Heart right ventricle (tissue), 16 donors: Measurements from ENCODE around the gene METTL21A. TPM values are rescaled to one million over a fixed set of nuclear protein-coding genes. Genes with fewer than 3 reads are reported as not detected.

Experiments used
- ATAC-seq, 8 donors: fragments of 200-7000 bp; cut with Tn5 transposase; one replicate each; pipeline ENCODE4 v1.9.1; 2020; ENCODE audit warnings: mild to moderate bottlenecking in 8 of 8, moderate library complexity in 8 of 8, moderate number of reproducible peaks in 1 of 8
- DNase-seq, 2 donors: peaks; one replicate each; pipeline ENCODE4 v3.0.0-alpha.2; 2020
- H3K27ac ChIP-seq, 10 donors: fragments of 200-600 bp; sonication (generic) in 2 of 10; one replicate each; pipeline versions ENCODE4 v1.5.0 to v1.8.0; 2020 to 2022; ENCODE audit warnings: mild to moderate bottlenecking in 3 of 10
- H3K27me3 ChIP-seq, 7 donors: fragments of 200-600 bp; one replicate each; pipeline ENCODE4 v1.8.0; 2021 to 2022; ENCODE audit warnings: mild to moderate bottlenecking in 2 of 7
- H3K36me3 ChIP-seq, 9 donors: fragments of 200-600 bp; sonication (generic) in 1 of 9; one replicate each; pipeline versions ENCODE4 v1.5.0 to v1.8.0; 2020 to 2022; ENCODE audit warnings: mild to moderate bottlenecking in 2 of 9
- H3K4me1 ChIP-seq, 9 donors: fragments of 200-600 bp; sonication (generic) in 1 of 9; one replicate each; pipeline versions ENCODE4 v1.5.0 to v1.8.0; 2020 to 2022; ENCODE audit warnings: mild to moderate bottlenecking in 4 of 9
- H3K4me3 ChIP-seq, 10 donors: fragments of 200-600 bp; sonication (generic) in 2 of 10; one replicate each; pipeline versions ENCODE4 v1.5.0 to v1.8.0; 2020 to 2022; ENCODE audit warnings: mild to moderate bottlenecking in 7 of 10, moderate library complexity in 2 of 10
- H3K9me3 ChIP-seq, 11 donors: fragments of 200-600 bp in 10 of 11; sonication (generic) in 2 of 11; one replicate each; pipeline versions ENCODE4 v1.5.0 to v1.8.0; 2013 to 2022; ENCODE audit warnings: mild to moderate bottlenecking in 2 of 11, control low read depth in 1 of 11, moderate library complexity in 1 of 11
- CTCF ChIP-seq, 9 donors: fragments of 200-600 bp; sonication (generic) in 2 of 9; IDR thresholded peaks; one replicate each; pipeline versions ENCODE4 v1.5.0 to v1.8.0; 2021 to 2022; ENCODE audit warnings: antibody characterized with exemption in 9 of 9, mild to moderate bottlenecking in 5 of 9, moderate library complexity in 1 of 9
- WGBS, 2 donors: extraction: QIAGEN DNeasy Blood & Tissue Kit; methylation state at CpG; one replicate each; pipeline ENCODE4 v1.1.7; 2013; ENCODE audit warnings: inconsistent platforms in 1 of 2; 5-methylcytosine and 5-hydroxymethylcytosine counted together
- intact Hi-C, 10 donors: fragments of 100-400 bp; cut with DNase I; formaldehyde crosslinking; loops; one replicate each; pipeline versions ENCODE4 v1.11.1 to v1.14.2; 2022
- long read RNA-seq, 3 donors: library from polyadenylated mRNA; unstranded; transcript quantifications; one replicate each; pipeline ENCODE4 v2.0.0, GENCODE V29; 2020 to 2021
- polyA plus RNA-seq, 2 donors: library from polyadenylated mRNA; stranded (reverse); fragments of 200-250 nt; gene quantifications; one replicate each; pipeline ENCODE4 v1.2.3, GENCODE V29; 2013
- total RNA-seq, 10 donors: library from RNA; stranded (reverse); fragmentation: NEBNext Ultra II Directional in 3 of 10; extraction: Animal tissue kit (Norgen Biotek cat#: 25700) in 3 of 10; gene quantifications; one replicate each; pipeline versions ENCODE4 v1.2.1 to v1.2.4, GENCODE V29; 2021 to 2023
- donor health status: Arrhythmogenic right ventricular cardiomyopathy.
- donor health status: ischemic (EF 13 %, LVEDD 7.1; RV severe dilation, severe dysfunction).
- donor health status: healthy with polysubstance abuse.
- donor health status: DM: no; HTN: yes; CAD: no.
- donor health status: DM: no; HTN: no; CAD: no.
- donor health status: ischemic (EF 25% LVEDD 6.9; RV normal size, moderate dysfunction).
- donor health status: ischemic (EF 25% LVEDD 5.7; RV mildly dilated, moderate dysfunction).
- donor health status: healthy.
- donor health status: DM: yes; HTN: yes; CAD: no.
- donor health status: Ischemic cardiomyopathy.
- donor health status: ischemic (EF 35%, LVEDD 5.7; RV mildly dilated, moderate dysfunction).
- donor health status: nonischemic (EF 11% LVEDD 7.7; RV severe dilation, severe dysfunction).
- donor health status: DM: yes; HTN: yes; CAD: no.
- donor health status: PGD.
- donor health status: ischemic (EF 29% LVEDD 5.4; RV normal size, mild dysfunction).
- donor health status: nonischemic (EF 23%, LVEDD 6.1; RV moderate dilation, normal function).

Gene METTL21A
- 10 to 100 TPM in 9 of 10 donors, 1 to 10 TPM in 1; 10.0 to 22.5 (median 12.9) TPM for total RNA-seq
- polyA plus RNA-seq, result 10 to 100 TPM; 14.0 to 21.5 TPM
- long read RNA-seq, donor 1, full-length matches to known transcripts, result 19 of 32 reads
- long read RNA-seq, donor 1, partial matches to known transcripts, result 7 of 32 reads
- long read RNA-seq, donor 1, other reads (novel, unspliced or antisense), result 6 of 32 reads
- long read RNA-seq, donor 2, full-length matches to known transcripts, result 15 of 23 reads
- long read RNA-seq, donor 2, partial matches to known transcripts, result 3 of 23 reads
- long read RNA-seq, donor 2, other reads (novel, unspliced or antisense), result 5 of 23 reads
- long read RNA-seq, donor 3, full-length matches to known transcripts, result 33 of 45 reads
- long read RNA-seq, donor 3, partial matches to known transcripts, result 5 of 45 reads
- long read RNA-seq, donor 3, other reads (novel, unspliced or antisense), result 7 of 45 reads

- peak; percentile 87 to 91 for DNase-seq
- Histone ChIP-seq H3K27ac (peak within 1 kb of the TSS; percentile 61 to 99 (median 94)), H3K4me3 (peak within 1 kb of the TSS; percentile 52 to 99 (median 90)), H3K27me3 (no peaks in the 10 kb centered on the region), H3K4me1 (peaks cover 0 to 43% (median 25%) of the 10 kb centered on the region in 9 donors), H3K36me3 (peaks cover 0 to 23% (median 8%) of the 10 kb centered on the region in 9 donors), H3K9me3 (no peaks in the 10 kb centered on the region)
- WGBS, 2 donors, result 0 to 1% methylated on average over 90 to 92 of the region's 92 CpGs
- intact Hi-C loops, result loop anchor here in 9 of 10 donors (1.0 to 10.0 kb wide), 10 partner anchors 52 to 640 kb away; partner anchors contain the start of genes CCNYL1 (in 6 of the 9), CREB1 (in 1 of the 9) and PIKFYVE (in 1 of the 9)
- peak; percentile 89 to 96 (median 93) for ATAC-seq
- peak; percentile 23 to 55 (median 44) for TF ChIP-seq CTCF (IDR thresholded peaks at IDR 0.05)
These were observed at the start of gene METTL21A for GRCh38 chr2:207625014-207625907. Gene METTL21A, minus strand, starts transcription at chr2:207625394. Its CDS starts 1,019 bp downstream, at chr2:207624375.

- Histone ChIP-seq H3K4me3 (no peak overlapping the region), H3K36me3 (no peaks in the 10 kb centered on the region), H3K9me3 (no peaks in the 10 kb centered on the region), H3K4me1 (peaks cover 0 to 18% (median 11%) of the 10 kb centered on the region in 9 donors), H3K27me3 (peaks cover 0 to 8% (median 0%) of the 10 kb centered on the region in 7 donors), H3K27ac (no peak overlapping the region)
- WGBS, 2 donors, result 72 to 80% methylated on average over 2 of the region's 2 CpGs
- no peak for DNase-seq
- TF ChIP-seq CTCF (IDR thresholded peaks at IDR 0.05), result no peak
- intact Hi-C loops, result no loop called here
- ATAC-seq, result no peak
These were observed 49.6 kb upstream of the METTL21A start for GRCh38 chr2:207674826-207675225.

GRCh38 chr2:207674266-207674774 lies 49.1 kb upstream of the METTL21A start:
- TF ChIP-seq CTCF (IDR thresholded peaks at IDR 0.05), result no peak
- Histone ChIP-seq H3K27me3 (peaks cover 0 to 5% (median 0%) of the 10 kb centered on the region in 7 donors), H3K9me3 (no peaks in the 10 kb centered on the region), H3K36me3 (no peaks in the 10 kb centered on the region), H3K4me1 (peaks cover 0 to 18% (median 11%) of the 10 kb centered on the region in 9 donors), H3K27ac (no peak overlapping the region), H3K4me3 (no peak overlapping the region)
- DNase-seq, result no peak
- intact Hi-C loops, result no loop called here
- ATAC-seq, result no peak

- no peaks in the 10 kb centered on the region for H3K27me3 ChIP-seq
- H3K27ac ChIP-seq, result no peak overlapping the region
- H3K36me3 ChIP-seq, result no peaks in the 10 kb centered on the region
- DNase-seq (no peak), ATAC-seq (no peak)
- no peak overlapping the region for H3K4me3 ChIP-seq
- TF ChIP-seq CTCF (IDR thresholded peaks at IDR 0.05), result no peak
- no peaks in the 10 kb centered on the region for H3K9me3 ChIP-seq
- H3K4me1 ChIP-seq, result peaks cover 0 to 18% (median 11%) of the 10 kb centered on the region in 9 donors
- WGBS, 2 donors, result 47 to 97% methylated on average over 2 of the region's 2 CpGs
- intact Hi-C loops, result no loop called here
These were observed 48.2 kb upstream of the METTL21A start for GRCh38 chr2:207673431-207673830.
